PC-3 (cell line): Measurements from ENCODE around the gene SAMD4A. TPM values are rescaled to one million over a fixed set of nuclear protein-coding genes. Genes with fewer than 3 reads are reported as not detected.

ENCODE experiments used
- ATAC-seq: fragments of 200-7000 bp; cut with Tn5 transposase; 2 replicates; pipeline ENCODE4 v1.9.1; 2020; ENCODE audit warnings: mild to moderate bottlenecking, moderate library complexity
- BruUV-seq: library from RNA; stranded (reverse); fragments of 400-500 nt; replicated peaks from 2 replicates; lab custom pipeline; 2021; lab: Mats Ljungman, UMichigan
- CTCF ChIA-PET: fragments of 300-600 bp; sonication (Branson Sonifier 250); formaldehyde crosslinking; loops from one replicate; lab custom pipeline; 2022; ENCODE audit warnings: antibody characterized with exemption; lab: Charles Lee
- POLR2A ChIA-PET: fragments of 300-600 bp; sonication (Branson Sonifier 250); formaldehyde crosslinking; loops from one replicate; lab custom pipeline; 2022; ENCODE audit warnings: antibody characterized with exemption; ENCODE audit not compliant: unreplicated experiment; lab: Charles Lee
- DNase-seq: peaks from one replicate; pipeline ENCODE4 v3.0.0-alpha.2; 2015
- H2AFZ ChIP-seq: fragments of 300-600 bp; sonication (generic); 2 replicates; pipeline ENCODE4 v1.6.0; 2016; ENCODE audit warnings: antibody characterized with exemption, low read length
- H3F3A ChIP-seq: fragments of 300-600 bp; sonication (generic); one replicate; pipeline ENCODE4 v1.6.0; 2017; ENCODE audit warnings: antibody characterized with exemption, low read length, control low read depth, mild to moderate bottlenecking; ENCODE audit not compliant: unreplicated experiment
- H3K27ac ChIP-seq: fragments of 300-600 bp; sonication (generic); 2 replicates; pipeline ENCODE4 v1.5.1; 2016; ENCODE audit warnings: mild to moderate bottlenecking, low read length
- H3K27me3 ChIP-seq: fragments of 300-600 bp; sonication (generic); 2 replicates; pipeline ENCODE4 v1.6.1; 2016; ENCODE audit warnings: low read length, mixed read lengths
- H3K36me3 ChIP-seq: fragments of 300-600 bp; sonication (generic); 2 replicates; pipeline ENCODE4 v1.6.1; 2016; ENCODE audit warnings: low read depth, mixed run types, low read length, mixed read lengths
- H3K4me1 ChIP-seq: fragments of 300-600 bp; sonication (generic); 2 replicates; pipeline ENCODE4 v1.5.1; 2016; ENCODE audit warnings: low read length; ENCODE audit not compliant: insufficient read depth
- H3K4me2 ChIP-seq: fragments of 300-600 bp; sonication (generic); 2 replicates; pipeline ENCODE4 v1.6.0; 2016; ENCODE audit warnings: low read length
- H3K4me3 ChIP-seq: fragments of 300-600 bp; sonication (generic); 2 replicates; pipeline ENCODE4 v1.5.1; 2016; ENCODE audit warnings: mild to moderate bottlenecking, low read length, mixed read lengths
- H3K79me2 ChIP-seq: fragments of 300-600 bp; sonication (generic); 2 replicates; pipeline ENCODE4 v1.6.1; 2017; ENCODE audit warnings: low read length, mixed read lengths
- H3K9ac ChIP-seq: fragments of 300-600 bp; sonication (generic); 2 replicates; pipeline ENCODE4 v1.6.0; 2016; ENCODE audit warnings: mild to moderate bottlenecking, low read length
- H3K9me2 ChIP-seq: fragments of 300-600 bp; sonication (generic); replicated peaks from 2 replicates; pipeline ENCODE4 v1.6.1; 2016; ENCODE audit warnings: mixed run types, low read length, mixed read lengths
- H3K9me3 ChIP-seq: fragments of 300-600 bp; sonication (generic); 2 replicates; pipeline ENCODE4 v1.6.1; 2016; ENCODE audit warnings: low read length, mixed read lengths
- H4K20me1 ChIP-seq: fragments of 300-600 bp; sonication (generic); 2 replicates; pipeline ENCODE4 v1.6.1; 2016; ENCODE audit warnings: low read length, mixed read lengths
- CTCF ChIP-seq: fragments of 300-600 bp; sonication (generic); conservative IDR thresholded peaks from 2 replicates; pipeline ENCODE4 v1.5.1; 2017; ENCODE audit warnings: antibody characterized with exemption, low read depth, mild to moderate bottlenecking, low read length
- EZH2 ChIP-seq: fragments of 300-600 bp; sonication (generic); IDR thresholded peaks from one replicate; pipeline ENCODE4 v1.6.1; 2017; ENCODE audit warnings: antibody characterized with exemption, mild to moderate bottlenecking, low read length; ENCODE audit not compliant: unreplicated experiment
- EZH2phosphoT487 ChIP-seq: fragments of 300-600 bp; sonication (generic); IDR thresholded peaks from 2 replicates; pipeline ENCODE4 v1.6.1; 2018; ENCODE audit warnings: mild to moderate bottlenecking, antibody characterized with exemption, low read length, borderline replicate concordance
- intact Hi-C: fragments of 100-400 bp; cut with micrococcal nuclease; formaldehyde crosslinking; loops from 2 replicates; pipeline ENCODE4 v1.9.0; 2023
- total RNA-seq: library from RNA; depleted of rRNA; stranded (reverse); fragments of >200 nt; gene quantifications from 2 replicates; pipeline ENCODE4 v1.2.3, GENCODE V29; 2014

SAMD4A gene
- total RNA-seq, 1 experiment from 2014 or later, result 42.9 TPM

DNA sequence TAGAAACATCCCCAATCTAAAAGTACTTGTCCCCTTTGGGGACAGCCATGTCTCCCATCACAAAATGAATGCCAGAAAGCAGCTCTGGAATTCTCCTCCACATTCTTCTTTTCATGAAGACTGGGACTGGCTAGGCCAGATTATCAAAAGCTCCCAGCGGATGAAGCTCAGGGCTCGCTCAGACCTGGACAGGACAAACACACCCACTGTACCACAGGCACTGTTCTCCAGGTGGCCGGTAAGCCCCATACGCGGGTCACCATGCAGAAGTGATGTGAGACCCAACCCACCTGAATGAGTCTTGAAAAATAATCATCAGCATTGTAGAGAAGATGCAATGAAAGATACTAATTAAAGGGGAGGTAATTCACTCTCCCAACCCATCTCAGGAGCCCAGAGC lies 250.6 kb downstream of the SAMD4A start:
- Histone ChIP-seq H3K9me2 (0 out of 2 replicates have a peak, but pooled peaks cover 3% of the 10 kb centered on the region), H3K9ac (no peak overlapping the region), H3K4me3 (no peak overlapping the region), H4K20me1 (no peaks in the 10 kb centered on the region), H3K79me2 (no peaks in the 10 kb centered on the region), H3K9me3 (no peaks in the 10 kb centered on the region), H2AFZ (no peak overlapping the region), H3K36me3 (no peaks in the 10 kb centered on the region), H3K4me1 (peaks cover 8% of the 10 kb centered on the region; the same call in 1 of the 2 replicates), H3F3A (no peaks in the 10 kb centered on the region), H3K27me3 (no peaks in the 10 kb centered on the region), H3K4me2 (no peak overlapping the region), H3K27ac (no peak overlapping the region)
- no peak for TF ChIP-seq CTCF
- no peak for TF ChIP-seq EZH2
- TF ChIP-seq EZH2phosphoT487, result no peak
- no peak for ATAC-seq
- ChIA-PET POLR2A (no interaction called here), CTCF (interaction anchor here (0.6 kb wide), 1 partner anchor 13 kb away, joined by 3 read pairs; no protein-coding TSS in a partner anchor)
- intact Hi-C loops, result loop anchor here (10.0 kb wide), 1 partner anchor 157 kb away; no protein-coding TSS in a partner anchor
- no TSS peak for BruUV-seq
- no peak for DNase-seq

GRCh38 chr14:54818201-54819133 lies 251.5 kb downstream of the SAMD4A start:
- ATAC-seq (peak; percentile 92), DNase-seq (peak; percentile 85)
- Histone ChIP-seq H3K27ac (no peak overlapping the region), H3K27me3 (no peaks in the 10 kb centered on the region), H3K9me2 (no peaks in the 10 kb centered on the region), H3K4me3 (peak overlapping the region; percentile 4; the same call in 1 of the 2 replicates), H3K9ac (no peak overlapping the region), H3K4me2 (peak overlapping the region; percentile 45), H4K20me1 (no peaks in the 10 kb centered on the region), H3K4me1 (peaks cover 8% of the 10 kb centered on the region; the same call in 1 of the 2 replicates), H2AFZ (peak overlapping the region; percentile 16; the same call in 1 of the 2 replicates), H3K9me3 (peaks cover 2% of the 10 kb centered on the region), H3K36me3 (no peaks in the 10 kb centered on the region), H3F3A (no peaks in the 10 kb centered on the region), H3K79me2 (no peaks in the 10 kb centered on the region)
- BruUV-seq, result no TSS peak
- intact Hi-C loops, result loop anchor here (10.0 kb wide), 1 partner anchor 156 kb away; no protein-coding TSS in a partner anchor
- CTCF ChIA-PET, result interaction anchor here (0.8 kb wide), 1 partner anchor 254 kb away, joined by 6 read pairs; no protein-coding TSS in a partner anchor
- TF ChIP-seq EZH2phosphoT487, result no peak
- TF ChIP-seq EZH2, result no peak
- no peak for TF ChIP-seq CTCF
- POLR2A ChIA-PET, result interaction anchor here (0.6 to 0.7 kb wide), 2 partner anchors 89 to 367 kb away, joined by 3 to 6 read pairs; no protein-coding TSS in a partner anchor
